ENCODE data around the gene RSRC2. TPM values are rescaled to one million over a fixed set of nuclear protein-coding genes. Genes with fewer than 3 reads are reported as not detected.

Gene RSRC2
- total RNA-seq, 1 donor from 2014 or later: 89.3 TPM

DNA sequence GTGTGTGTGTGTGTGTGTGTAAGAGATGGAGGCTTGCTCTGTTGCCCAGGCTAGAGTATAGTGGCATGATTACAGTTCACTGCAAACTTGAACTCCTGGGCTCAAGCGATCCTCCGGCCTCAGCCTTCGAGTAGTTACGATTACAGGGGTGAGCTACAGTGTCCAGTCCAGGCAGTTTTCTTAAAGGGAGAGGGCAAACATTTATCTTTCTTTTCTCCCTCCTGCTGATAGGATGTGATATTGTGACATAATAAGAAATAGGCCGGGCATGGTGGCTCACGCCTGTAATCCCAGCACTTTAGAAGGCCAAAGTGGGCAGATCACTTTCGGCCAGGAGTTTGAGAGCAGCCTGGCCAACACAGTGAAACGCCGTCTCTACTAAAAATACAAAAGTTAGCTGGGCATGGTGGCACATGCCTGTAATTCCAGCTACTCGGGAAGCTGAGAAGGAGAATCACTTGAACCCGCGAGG lies 72.5 kb downstream of the RSRC2 start:
- intact Hi-C loops (cut with micrococcal nuclease): loop anchor here (5.0 kb wide), 1 partner anchor 52 kb away; no protein-coding TSS in a partner anchor

Other genes starting within 250 kb of the RSRC2 start
- 73.5 and 75.8 TPM in 2 replicates for gene CLIP1, start 104.3 kb downstream of the RSRC2 start, total RNA-seq
- gene ZCCHC8, start 26.0 kb downstream of the RSRC2 start, total RNA-seq: 37.7 and 48.0 TPM in 2 replicates
- gene KNTC1, start 313 bp upstream of the RSRC2 start, total RNA-seq: 129 and 135 TPM in 2 replicates
- gene HCAR2, start 176.4 kb upstream of the RSRC2 start, total RNA-seq: 0.11 TPM in 1 of 2 replicates, not detected in the other
- 0.14 and 0.32 TPM in 2 replicates for gene HCAR3, start 189.9 kb upstream of the RSRC2 start, total RNA-seq
- 2.6 and 2.7 TPM in 2 replicates for gene HCAR1, start 203.9 kb upstream of the RSRC2 start, total RNA-seq
- 65.4 and 71.3 TPM in 2 replicates for gene DENR, start 225.9 kb upstream of the RSRC2 start, total RNA-seq
- 0.25 and 0.41 TPM in 2 replicates for gene CCDC62, start 247.6 kb upstream of the RSRC2 start, total RNA-seq